HCT116 (cell line): ENCODE data around the gene ARHGEF3.

Source experiments
- CBX3 ChIP-seq: IDR thresholded peaks from 2 replicates; pipeline ENCODE4 v1.6.1; 2012; ENCODE audit warnings: low read depth
- TF ChIP-seq, protein P1 (sequence below), 3 experiments: fragments of 200-600 bp in 1 of 3; sonication (generic) in 1 of 3; IDR thresholded peaks in 2 of 3; conservative IDR thresholded peaks in 1 of 3; 2 replicates each; pipeline ENCODE4 v1.5.1; 2012 to 2017; ENCODE audit warnings: low read depth in 2 of 3, low read length in 2 of 3, antibody characterized with exemption in 1 of 3, borderline replicate concordance in 1 of 3, control low read depth in 1 of 3, mild to moderate bottlenecking in 1 of 3, mixed read lengths in 1 of 3, mixed run types in 1 of 3, moderate library complexity in 1 of 3; ENCODE audit not compliant: insufficient read depth in 1 of 3
- TF ChIP-seq, protein P2 (sequence below): IDR thresholded peaks from 2 replicates; pipeline ENCODE4 v1.6.1; 2012; ENCODE audit warnings: low read depth

- no peak for TF ChIP-seq CBX3
- TF ChIP-seq, protein P1, sequence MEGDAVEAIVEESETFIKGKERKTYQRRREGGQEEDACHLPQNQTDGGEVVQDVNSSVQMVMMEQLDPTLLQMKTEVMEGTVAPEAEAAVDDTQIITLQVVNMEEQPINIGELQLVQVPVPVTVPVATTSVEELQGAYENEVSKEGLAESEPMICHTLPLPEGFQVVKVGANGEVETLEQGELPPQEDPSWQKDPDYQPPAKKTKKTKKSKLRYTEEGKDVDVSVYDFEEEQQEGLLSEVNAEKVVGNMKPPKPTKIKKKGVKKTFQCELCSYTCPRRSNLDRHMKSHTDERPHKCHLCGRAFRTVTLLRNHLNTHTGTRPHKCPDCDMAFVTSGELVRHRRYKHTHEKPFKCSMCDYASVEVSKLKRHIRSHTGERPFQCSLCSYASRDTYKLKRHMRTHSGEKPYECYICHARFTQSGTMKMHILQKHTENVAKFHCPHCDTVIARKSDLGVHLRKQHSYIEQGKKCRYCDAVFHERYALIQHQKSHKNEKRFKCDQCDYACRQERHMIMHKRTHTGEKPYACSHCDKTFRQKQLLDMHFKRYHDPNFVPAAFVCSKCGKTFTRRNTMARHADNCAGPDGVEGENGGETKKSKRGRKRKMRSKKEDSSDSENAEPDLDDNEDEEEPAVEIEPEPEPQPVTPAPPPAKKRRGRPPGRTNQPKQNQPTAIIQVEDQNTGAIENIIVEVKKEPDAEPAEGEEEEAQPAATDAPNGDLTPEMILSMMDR (IDR thresholded peaks at IDR 0.05 in 2 of 3, conservative IDR thresholded peaks at IDR 0.05 in 1 of 3; ENCODE audit: borderline replicate concordance in 1 of 3, insufficient read depth in 1 of 3, low read depth in 2 of 3, low read length in 2 of 3), result no peak
- TF ChIP-seq, protein P2, sequence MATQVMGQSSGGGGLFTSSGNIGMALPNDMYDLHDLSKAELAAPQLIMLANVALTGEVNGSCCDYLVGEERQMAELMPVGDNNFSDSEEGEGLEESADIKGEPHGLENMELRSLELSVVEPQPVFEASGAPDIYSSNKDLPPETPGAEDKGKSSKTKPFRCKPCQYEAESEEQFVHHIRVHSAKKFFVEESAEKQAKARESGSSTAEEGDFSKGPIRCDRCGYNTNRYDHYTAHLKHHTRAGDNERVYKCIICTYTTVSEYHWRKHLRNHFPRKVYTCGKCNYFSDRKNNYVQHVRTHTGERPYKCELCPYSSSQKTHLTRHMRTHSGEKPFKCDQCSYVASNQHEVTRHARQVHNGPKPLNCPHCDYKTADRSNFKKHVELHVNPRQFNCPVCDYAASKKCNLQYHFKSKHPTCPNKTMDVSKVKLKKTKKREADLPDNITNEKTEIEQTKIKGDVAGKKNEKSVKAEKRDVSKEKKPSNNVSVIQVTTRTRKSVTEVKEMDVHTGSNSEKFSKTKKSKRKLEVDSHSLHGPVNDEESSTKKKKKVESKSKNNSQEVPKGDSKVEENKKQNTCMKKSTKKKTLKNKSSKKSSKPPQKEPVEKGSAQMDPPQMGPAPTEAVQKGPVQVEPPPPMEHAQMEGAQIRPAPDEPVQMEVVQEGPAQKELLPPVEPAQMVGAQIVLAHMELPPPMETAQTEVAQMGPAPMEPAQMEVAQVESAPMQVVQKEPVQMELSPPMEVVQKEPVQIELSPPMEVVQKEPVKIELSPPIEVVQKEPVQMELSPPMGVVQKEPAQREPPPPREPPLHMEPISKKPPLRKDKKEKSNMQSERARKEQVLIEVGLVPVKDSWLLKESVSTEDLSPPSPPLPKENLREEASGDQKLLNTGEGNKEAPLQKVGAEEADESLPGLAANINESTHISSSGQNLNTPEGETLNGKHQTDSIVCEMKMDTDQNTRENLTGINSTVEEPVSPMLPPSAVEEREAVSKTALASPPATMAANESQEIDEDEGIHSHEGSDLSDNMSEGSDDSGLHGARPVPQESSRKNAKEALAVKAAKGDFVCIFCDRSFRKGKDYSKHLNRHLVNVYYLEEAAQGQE, result no peak
Observed at GRCh38 chr3:56682462-56683121, 119.2 kb downstream of the ARHGEF3 start.
